Fibroblast of the aortic adventitia (primary cell): ENCODE results near the gene ZNF581. TPM values are rescaled to one million over a fixed set of nuclear protein-coding genes. Genes with fewer than 3 reads are reported as not detected.
A peak's percentile ranks its signal among the peaks of the same experiment; 100 is the strongest.

ENCODE experiments used
- DNase-seq: peaks from one replicate; pipeline ENCODE4 v3.0.0-alpha.2; 2010; ENCODE audit warnings: low read depth
- H3K4me3 ChIP-seq: 2 replicates; pipeline ENCODE4 v1.5.1; 2011; ENCODE audit warnings: low read depth, mild to moderate bottlenecking, control low read depth, low read length, moderate library complexity
- total RNA-seq: library from RNA; depleted of rRNA; stranded (reverse); fragments of >200 nt; gene quantifications from 2 replicates; pipeline ENCODE4 v1.2.3, GENCODE V29; 2012; ENCODE audit warnings: low replicate concordance
- TF ChIP-seq, protein P1 (sequence below): IDR thresholded peaks from 2 replicates; pipeline ENCODE4 v1.5.1; 2011; ENCODE audit warnings: mild to moderate bottlenecking, low read length, control low read depth, inconsistent platforms; ENCODE audit not compliant: insufficient read depth

ZNF581 gene
- total RNA-seq, 1 donor, result 13.9 TPM

- peak overlapping the region; percentile 75 for H3K4me3 ChIP-seq
- TF ChIP-seq, protein P1, sequence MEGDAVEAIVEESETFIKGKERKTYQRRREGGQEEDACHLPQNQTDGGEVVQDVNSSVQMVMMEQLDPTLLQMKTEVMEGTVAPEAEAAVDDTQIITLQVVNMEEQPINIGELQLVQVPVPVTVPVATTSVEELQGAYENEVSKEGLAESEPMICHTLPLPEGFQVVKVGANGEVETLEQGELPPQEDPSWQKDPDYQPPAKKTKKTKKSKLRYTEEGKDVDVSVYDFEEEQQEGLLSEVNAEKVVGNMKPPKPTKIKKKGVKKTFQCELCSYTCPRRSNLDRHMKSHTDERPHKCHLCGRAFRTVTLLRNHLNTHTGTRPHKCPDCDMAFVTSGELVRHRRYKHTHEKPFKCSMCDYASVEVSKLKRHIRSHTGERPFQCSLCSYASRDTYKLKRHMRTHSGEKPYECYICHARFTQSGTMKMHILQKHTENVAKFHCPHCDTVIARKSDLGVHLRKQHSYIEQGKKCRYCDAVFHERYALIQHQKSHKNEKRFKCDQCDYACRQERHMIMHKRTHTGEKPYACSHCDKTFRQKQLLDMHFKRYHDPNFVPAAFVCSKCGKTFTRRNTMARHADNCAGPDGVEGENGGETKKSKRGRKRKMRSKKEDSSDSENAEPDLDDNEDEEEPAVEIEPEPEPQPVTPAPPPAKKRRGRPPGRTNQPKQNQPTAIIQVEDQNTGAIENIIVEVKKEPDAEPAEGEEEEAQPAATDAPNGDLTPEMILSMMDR, result no peak
- DNase-seq, result no peak
Measured at GRCh38 chr19:55643887-55644176, 383 bp downstream of the ZNF581 start.

DNA sequence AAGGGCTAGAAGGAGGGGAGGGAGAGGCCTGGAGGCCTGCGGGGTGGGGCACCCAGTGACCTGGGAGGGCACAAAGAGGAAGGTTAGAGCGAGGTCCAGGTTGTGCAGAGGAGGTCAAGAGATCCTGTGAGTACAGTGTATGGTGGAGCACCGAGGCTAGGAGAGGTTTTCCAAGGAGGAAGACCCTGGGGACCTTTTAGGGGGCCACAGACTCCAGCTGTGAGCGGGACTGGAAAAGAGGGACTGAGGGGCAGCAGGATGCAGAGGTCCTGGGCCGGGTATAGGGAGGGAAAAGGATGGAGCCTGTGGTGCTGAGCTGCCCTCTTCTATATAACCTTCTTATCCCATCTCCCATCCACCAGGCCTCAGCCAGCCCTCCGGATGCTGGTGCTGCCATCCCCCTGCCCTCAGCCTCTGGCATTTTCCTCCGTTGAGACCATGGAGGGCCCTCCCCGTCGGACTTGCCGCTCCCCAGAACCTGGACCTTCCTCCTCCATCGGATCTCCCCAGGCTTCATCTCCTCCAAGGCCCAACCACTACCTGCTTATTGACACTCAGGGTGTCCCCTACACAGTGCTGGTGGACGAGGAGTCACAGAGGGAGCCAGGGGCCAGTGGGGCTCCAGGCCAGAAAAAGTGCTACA, 863 bp downstream of the ZNF581 start:
- TF ChIP-seq, protein P1, result no peak
- DNase-seq, result no peak
- H3K4me3 ChIP-seq, result peak overlapping the region; percentile 75

- peak overlapping the region; percentile 75 for H3K4me3 ChIP-seq
- TF ChIP-seq, protein P1, result no peak
- no peak for DNase-seq
Measured at GRCh38 chr19:55644842-55645511, 1.5 kb downstream of the ZNF581 start.

- DNase-seq, result no peak
- H3K4me3 ChIP-seq, result no peak overlapping the region
- TF ChIP-seq, protein P1, result no peak
Measured at GRCh38 chr19:55645512-55645881, 2.0 kb downstream of the ZNF581 start.

DNA sequence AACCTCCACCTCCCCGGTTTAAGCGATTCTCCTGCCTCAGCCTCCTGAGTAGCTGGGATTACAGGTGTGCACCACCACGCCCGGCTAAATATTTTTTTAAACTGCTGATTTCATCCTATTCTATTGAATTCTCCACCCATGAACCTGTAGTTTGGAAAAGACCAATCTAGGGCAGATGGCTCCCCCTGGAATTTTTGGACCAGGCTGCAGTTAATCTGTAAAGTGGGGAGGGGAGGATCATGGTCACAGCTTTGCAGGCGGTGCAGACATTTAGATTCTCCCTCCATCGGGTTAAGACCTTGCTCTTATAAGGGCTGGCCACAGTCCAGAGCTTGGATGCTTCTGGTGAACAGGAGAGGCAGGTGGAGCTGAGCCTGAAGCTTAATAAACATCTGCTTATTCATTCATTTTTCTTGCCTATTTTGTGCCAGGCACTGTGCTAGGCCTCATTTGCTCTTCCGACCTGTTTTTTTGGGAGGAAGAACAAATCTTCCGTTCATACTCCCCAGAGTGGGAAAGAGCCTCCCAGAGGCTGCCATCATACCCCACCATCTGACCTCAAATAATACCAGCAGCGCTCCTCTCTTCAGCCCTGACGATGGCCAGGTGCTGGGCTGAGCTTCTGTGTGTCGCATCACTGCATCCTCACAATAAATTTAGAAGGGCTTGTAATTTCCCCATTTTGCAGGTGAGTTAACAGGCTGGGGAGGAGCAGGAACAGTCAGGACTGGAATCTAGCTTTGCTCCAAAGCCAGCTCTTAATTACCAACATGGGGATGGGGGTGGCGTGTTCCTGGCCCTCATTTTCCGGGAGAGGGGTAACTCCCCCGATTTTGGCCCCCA, 3.7 kb downstream of the ZNF581 start:
- TF ChIP-seq, protein P1, result no peak
- no peak for DNase-seq
- peak overlapping the region; percentile 80 for H3K4me3 ChIP-seq

GRCh38 chr19:55647732-55648584, 4.5 kb downstream of the ZNF581 start, which contains the start of gene CCDC106:
Gene CCDC106, plus strand, starts transcription at chr19:55648212. Its CDS starts 835 bp downstream, at chr19:55649047.
- TF ChIP-seq, protein P1, result no peak
- H3K4me3 ChIP-seq, result peak within 1 kb of the TSS; percentile 80
- DNase-seq, result peak; percentile 70
